Stimulated activated CD4-positive, alpha-beta T cell treated with anti-CD3 and anti-CD28 coated beads, Interleukin-2, amount 100 ng/mL, for 24 hours (primary cell): ENCODE data around the gene NR1I3.
"Not testable (repeated sequence)": the region's sequence is repeated elsewhere in the genome, so short reads cannot be mapped to it uniquely, and the experiment has no call there.

ENCODE experiments used
- DNase-seq, 2 donors: peaks; one replicate each; pipeline ENCODE4 v3.0.0-alpha.2; 2020

The NR1I3 gene, protein sequence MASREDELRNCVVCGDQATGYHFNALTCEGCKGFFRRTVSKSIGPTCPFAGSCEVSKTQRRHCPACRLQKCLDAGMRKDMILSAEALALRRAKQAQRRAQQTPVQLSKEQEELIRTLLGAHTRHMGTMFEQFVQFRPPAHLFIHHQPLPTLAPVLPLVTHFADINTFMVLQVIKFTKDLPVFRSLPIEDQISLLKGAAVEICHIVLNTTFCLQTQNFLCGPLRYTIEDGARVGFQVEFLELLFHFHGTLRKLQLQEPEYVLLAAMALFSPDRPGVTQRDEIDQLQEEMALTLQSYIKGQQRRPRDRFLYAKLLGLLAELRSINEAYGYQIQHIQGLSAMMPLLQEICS

DNA sequence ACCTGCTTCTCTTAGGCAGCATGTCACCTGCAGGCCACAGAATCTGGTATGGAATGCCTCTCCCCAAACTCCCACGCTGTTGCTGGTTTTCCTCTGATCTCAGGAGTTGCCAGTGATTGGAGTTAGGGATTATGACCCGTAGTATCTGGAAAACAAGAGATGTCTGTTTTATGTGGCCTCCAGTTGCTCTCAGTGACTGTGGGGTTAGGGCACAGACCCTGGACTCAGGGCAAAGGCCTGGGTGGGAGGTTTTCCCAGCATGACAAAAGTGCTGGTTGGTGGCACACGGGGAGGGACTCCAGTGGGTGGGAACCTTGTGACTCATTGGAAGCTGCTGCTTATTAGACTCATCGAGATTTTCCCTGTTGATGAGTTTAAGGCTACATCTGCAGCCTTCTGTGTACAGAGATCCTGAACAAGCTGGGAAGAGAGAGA, at the start of gene NR1I3:
Gene NR1I3 (minus strand): TSS at position 165 of the 435 bp plus-strand sequence. CDS start 1,638 bp downstream, outside the sequence.
- no peak for DNase-seq

- DNase-seq, result no peak
Measured at GRCh38 chr1:161287482-161288054, 49.6 kb upstream of the NR1I3 start.

DNA sequence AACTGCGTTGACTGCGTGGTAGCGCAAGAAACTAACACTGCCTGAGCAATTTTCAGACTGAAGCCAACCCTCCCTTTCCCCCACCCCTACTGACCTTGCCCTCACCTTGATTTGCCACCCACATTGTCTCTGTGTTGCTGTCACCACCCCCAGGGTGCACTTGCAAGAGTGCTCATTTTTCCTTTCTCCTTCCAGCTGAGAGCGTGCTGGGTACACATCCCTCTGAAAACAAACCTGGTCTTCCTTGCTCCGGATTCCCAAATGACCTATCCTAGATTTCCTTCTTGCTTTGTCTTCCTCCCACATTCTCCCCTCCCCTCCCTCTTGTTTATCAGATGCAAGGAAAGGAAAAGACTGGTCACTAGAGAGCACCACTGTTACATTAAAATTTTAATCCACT, 47.5 kb upstream of the NR1I3 start:
- DNase-seq, result no peak

- no peak for DNase-seq
Measured at GRCh38 chr1:161285113-161285512, 47.1 kb upstream of the NR1I3 start.

DNA sequence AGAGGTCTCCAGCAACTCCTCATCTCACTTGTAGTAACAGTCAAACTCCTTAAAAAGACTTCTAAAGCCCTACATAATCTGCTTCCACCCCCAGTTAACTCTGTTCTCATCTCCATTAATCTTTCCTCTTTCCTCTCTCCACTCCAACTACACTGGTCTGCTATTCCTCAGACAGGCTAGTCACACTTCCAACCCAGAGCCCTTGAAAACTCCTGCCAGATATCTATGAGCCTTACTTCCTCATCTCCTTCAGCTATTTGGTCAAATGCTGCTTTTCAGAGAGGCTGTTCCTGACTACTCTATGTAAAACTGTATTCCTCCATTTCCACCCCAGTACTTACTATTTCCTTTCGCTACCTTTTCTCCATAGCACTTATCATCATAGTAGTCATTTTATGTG, 45.0 kb upstream of the NR1I3 start:
- DNase-seq, result no peak

GRCh38 chr1:161274874-161275273, 36.9 kb upstream of the NR1I3 start:
- no peak for DNase-seq

DNA sequence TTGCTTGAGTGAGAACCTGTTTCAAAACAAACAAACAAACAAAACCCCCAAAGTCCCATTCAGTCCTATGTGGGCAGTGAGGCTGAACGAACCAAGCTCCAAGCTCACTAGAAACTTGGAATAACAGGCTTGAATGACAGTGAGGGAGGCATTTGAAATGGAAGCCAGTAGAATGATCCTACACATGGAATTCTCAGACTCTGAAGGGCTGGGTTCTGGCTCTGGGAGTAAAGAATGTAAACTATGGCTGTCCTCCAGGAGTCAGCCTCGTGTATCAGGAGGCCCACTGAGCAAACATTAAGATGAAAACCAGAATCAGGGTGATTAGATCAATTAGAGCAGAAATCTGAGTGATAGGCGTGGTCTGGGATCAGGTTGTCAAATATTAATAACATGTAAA, 35.4 kb upstream of the NR1I3 start:
- no peak for DNase-seq

DNA sequence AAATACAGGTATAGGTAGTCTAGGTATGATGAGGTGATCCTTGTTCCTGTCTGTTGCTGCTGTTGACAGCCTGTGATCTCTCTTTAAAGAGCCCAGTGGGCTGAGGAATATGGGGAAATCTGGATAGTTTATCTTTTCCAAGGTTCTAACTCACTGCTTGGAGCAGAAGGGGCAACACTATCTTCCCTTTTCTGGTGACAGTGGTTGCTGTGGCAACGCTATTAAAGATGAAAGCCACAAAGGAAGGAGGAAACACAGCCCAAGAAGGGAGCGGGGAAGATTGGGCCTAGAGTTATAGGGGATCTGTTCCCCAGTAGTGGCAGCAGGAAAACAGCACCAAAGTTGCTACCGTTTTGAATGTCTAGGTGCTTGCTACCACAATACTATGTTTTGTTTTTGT, 29.3 kb upstream of the NR1I3 start:
- DNase-seq, result no peak

DNA sequence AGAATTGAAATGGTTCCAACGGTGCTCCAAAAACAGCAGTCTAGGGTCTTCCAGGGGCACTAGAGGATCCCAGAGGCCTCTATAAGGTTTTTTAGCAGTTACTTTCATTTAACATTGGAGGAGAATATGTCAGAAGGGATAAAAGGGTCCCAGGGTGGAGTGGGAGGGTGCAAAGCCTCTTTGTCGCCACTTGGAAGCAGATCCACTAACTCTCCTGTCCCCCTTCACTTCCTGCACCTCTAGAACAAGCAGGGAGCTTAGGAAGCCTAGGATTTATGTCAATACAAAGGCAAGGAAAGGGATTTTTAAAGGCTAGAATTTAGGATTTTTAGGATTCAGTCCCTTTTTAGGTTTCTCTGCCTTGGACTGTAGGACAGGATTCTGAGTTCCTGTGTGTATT, 28.8 kb upstream of the NR1I3 start:
- DNase-seq, result no peak

GRCh38 chr1:161266202-161266601, 28.2 kb upstream of the NR1I3 start:
- no peak for DNase-seq

DNA sequence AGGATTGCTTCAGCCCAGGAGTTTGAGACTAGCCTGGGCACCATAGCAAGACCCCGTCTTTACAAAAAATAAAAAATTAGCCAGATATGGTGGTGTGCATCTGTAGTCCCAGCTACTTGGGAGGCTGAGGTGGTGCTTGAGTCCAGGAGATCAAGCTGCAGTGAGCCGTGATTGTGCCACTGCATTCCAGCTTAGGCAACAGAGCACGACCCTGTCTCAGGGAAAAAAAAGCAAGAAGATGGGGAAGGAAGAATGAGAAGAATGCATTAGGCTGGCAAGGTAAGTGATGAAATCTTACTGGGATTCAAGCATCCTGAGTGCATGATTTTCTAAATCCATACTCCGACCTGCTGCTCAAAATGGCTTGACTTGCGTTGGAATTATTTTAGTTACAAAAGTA, 27.3 kb upstream of the NR1I3 start:
- DNase-seq, result no peak

GRCh38 chr1:161261261-161262235, 23.5 kb upstream of the NR1I3 start:
- DNase-seq, result no peak

- DNase-seq, result no peak
Measured at GRCh38 chr1:161260376-161261260, 22.6 kb upstream of the NR1I3 start.

GRCh38 chr1:161259765-161260164, 21.8 kb upstream of the NR1I3 start:
- no peak for DNase-seq

GRCh38 chr1:161259345-161259702, 21.3 kb upstream of the NR1I3 start:
- no peak for DNase-seq

DNA sequence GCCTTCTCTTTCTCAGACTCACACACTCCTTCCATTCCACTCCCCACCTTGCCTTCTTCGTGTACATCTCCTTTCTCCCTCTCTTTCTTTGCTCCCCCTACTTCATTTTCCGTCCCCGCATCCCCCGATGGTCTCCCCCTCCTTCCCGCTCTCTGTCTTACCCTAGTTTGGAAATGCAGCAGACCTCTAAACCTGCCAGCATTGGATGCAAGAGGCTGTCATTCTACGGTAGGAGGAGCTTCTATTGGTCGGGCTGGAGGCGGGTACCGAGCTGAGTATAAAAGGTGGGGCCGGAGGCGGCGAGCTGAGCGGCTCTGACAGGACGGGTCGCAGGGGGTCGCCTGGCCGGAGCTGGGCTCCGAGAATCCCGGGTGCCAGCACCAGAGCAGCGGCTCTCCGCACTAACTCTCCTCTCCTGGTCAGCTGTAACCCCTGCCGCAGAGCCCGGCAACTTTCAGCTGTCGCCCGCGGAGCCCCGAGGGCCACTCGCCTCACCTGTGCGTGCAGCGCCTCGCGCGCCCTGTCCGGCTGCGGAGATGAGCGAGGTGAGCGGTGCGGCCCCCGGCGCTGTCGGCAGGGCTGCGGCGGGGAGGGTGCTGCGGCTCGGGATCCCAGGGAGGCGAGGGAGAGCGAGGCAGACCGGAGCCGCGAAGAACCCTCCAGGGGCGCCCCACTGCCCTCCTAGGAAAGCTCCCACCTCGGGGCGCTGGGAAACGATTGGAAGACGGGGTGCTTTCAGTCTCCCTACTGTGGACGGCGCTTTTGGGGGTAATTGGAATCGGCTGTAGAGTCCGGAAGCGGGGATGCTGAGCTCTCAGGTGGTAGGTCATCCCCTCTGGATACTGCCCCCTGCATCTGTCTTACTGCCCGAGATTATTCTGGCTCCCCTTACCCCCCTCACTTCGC, 20.7 kb upstream of the NR1I3 start, which contains the start of gene PCP4L1:
Gene PCP4L1 (plus strand): TSS at position 307 of the 906 bp plus-strand sequence. CDS start 230 bp downstream, at position 537.
- DNase-seq, result peak; percentile 41 to 55

DNA sequence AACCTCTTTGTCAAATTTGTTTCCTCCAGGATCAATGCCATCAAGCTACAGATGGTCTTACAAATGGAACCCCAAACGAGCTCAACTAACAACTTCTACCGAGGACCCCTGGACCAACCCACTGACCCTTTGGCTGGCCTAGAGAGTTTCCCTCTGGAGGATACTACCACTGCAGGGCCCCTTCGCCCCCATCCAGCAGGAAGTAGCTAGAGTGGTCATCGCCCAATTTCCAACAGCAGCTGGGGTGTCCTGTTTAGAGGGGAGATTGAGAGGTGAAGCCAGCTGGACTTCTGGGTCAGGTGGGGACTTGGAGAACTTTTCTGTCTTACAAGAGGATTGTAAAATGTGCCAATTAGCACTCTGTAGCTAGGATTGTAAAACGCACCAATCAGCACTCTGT, 19.1 kb upstream of the NR1I3 start:
- not testable (repeated sequence) for DNase-seq

DNA sequence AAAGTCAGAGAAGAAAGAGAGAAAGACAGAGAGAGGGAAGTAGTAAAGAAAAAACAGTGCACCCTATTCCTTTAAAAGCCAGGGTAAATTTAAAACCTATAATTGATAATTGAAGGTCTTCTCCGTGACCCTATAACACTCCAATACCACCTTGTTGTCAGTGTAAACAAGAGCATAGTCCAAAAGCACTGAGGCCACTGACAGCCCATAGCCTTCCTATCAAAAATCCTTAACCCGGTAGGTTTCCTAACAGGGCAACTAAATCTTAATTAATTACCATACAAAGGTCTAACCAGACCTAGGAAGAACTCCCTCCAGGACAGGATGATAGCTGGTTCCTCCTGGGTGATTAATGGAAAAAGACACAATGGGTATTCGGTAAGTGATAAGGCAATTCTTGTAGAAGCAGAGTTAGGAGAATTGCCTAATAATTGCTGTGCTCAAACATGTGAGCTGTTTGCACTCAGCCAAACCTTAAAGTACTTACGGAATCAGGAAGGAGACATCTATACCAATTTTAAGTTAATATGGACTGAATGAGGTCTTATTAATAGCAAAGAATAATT, 18.0 kb upstream of the NR1I3 start:
- not testable (repeated sequence) for DNase-seq

GRCh38 chr1:161255302-161255701, 17.3 kb upstream of the NR1I3 start:
- DNase-seq, result not testable (repeated sequence)

GRCh38 chr1:161251579-161251978, 13.6 kb upstream of the NR1I3 start:
- no peak for DNase-seq

- DNase-seq, result no peak
Measured at GRCh38 chr1:161250829-161251228, 12.8 kb upstream of the NR1I3 start.
